Measurements from ENCODE around the gene FAF1. TPM values are rescaled to one million over a fixed set of nuclear protein-coding genes. Genes with fewer than 3 reads are reported as not detected.

Gene FAF1
- total RNA-seq, 1 donor = 49.6 TPM

DNA sequence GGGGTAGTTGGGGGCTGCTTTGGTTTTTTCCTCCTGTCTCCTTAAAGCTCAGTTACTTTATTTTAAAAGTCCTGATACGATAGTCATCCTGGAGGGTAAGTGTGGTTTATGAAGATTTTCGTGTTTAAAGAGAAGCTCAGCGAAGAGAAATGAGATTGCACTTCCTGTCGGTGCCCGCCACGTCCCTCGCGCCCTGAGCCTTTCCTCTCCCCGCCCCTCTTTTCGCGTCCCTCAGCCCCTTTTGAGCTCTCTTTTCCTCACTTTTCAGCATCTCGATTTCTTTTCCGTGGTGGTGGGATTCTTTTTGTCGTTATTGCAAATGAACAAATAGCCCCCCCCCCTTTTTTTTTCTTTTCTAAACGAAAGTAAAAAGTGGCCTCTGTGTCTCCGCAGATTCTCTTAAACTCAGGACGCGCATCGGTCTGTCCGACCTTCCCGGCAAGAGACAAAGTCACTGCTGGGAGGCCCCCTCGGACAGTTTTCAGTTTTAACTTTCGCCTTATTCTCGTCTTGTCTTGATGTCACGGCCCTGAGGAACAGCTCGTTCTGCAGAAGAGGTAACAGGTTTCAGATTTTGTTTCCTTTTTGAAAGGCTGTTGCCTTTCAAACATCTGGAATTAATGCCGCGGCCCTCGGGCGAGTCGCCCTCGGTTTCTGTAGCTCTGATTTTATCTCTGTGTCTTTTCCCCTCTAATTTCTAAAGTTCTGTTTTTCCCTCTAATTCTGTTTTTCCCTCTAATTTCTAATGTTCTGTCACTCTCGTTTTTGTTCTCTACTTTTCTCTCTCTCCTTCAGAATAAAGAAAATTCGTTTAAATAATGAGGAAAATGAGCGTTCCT lies 535.8 kb downstream of the FAF1 start:
- Histone ChIP-seq H3K4me1 (ENCODE audit: insufficient read depth, low read length) (peaks cover 31% of the 10 kb centered on the region), H3K27me3 (ENCODE audit: insufficient read depth, low read length) (peaks cover 96% of the 10 kb centered on the region), H3K4me3 (ENCODE audit: low read length) (peak overlapping the region; percentile 29), H3K9me3 (ENCODE audit: low read depth, low read length) (no peaks in the 10 kb centered on the region)

DNA sequence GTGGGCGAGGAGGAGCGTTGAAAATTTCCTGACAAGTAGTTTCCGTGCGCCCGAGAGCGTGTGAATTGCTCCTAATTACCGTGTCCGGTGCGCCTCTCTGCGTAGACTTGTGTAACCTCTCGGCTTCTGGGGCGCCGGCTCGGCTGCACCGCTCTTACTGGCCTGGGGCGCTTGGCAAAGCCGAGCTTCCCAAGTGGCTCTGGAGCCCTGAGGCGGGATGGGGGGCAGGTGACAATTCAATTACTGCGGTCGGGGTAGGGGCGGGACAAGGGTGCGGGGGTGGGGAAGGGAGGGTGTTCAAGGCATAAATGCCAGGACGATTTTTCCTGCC lies 536.4 kb downstream of the FAF1 start:
- Histone ChIP-seq H3K4me1 (ENCODE audit: insufficient read depth, low read length) (peaks cover 31% of the 10 kb centered on the region), H3K4me3 (ENCODE audit: low read length) (no peak overlapping the region), H3K27me3 (ENCODE audit: insufficient read depth, low read length) (peaks cover 93% of the 10 kb centered on the region), H3K9me3 (ENCODE audit: low read depth, low read length) (no peaks in the 10 kb centered on the region)

DNA sequence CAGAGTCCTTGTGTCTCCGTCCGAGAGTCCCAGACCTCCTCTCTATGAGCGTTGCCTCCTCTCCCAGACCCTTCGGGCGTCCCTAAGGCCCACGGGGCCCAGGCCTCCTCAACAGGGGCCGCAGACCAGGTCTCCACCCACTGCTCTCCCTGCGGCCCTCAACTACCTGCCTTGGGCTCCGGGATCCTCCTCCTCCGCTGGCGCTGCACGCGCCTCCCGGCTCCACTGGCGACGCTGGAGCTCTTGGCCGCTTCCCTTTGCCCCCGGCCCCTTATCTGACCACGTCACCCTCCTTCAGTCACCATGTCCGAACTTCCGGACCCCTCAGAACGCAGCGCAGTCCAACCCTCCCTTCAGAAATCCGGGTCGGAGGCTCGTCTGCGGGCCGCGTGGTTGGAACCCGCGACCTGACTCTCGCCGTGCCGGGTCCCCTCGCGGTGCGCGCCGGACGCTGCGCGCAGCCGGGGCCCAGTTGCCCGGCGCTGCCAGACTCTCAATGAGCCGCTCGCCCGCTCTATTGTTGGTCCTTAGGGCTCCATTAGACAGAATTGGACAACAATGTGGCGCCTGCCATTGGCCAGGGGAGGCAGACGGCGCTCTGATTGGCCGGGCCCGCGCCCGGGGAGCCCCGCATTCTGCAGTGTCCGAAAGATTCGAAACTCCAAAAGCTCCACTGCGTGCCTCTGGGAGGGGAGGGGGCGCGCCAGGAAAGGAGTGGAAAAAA lies 537.0 kb downstream of the FAF1 start, which contains the start of gene DMRTA2:
Gene DMRTA2, minus strand, starts transcription at position 498 of the 724 bp plus-strand sequence. CDS start 1,907 bp downstream, outside the sequence.
- Histone ChIP-seq H3K9me3 (ENCODE audit: low read depth, low read length) (no peaks in the 10 kb centered on the region), H3K27me3 (ENCODE audit: insufficient read depth, low read length) (peaks cover 93% of the 10 kb centered on the region), H3K4me1 (ENCODE audit: insufficient read depth, low read length) (peaks cover 31% of the 10 kb centered on the region), H3K4me3 (ENCODE audit: low read length) (peak within 1 kb of the TSS; percentile 29)

DNA sequence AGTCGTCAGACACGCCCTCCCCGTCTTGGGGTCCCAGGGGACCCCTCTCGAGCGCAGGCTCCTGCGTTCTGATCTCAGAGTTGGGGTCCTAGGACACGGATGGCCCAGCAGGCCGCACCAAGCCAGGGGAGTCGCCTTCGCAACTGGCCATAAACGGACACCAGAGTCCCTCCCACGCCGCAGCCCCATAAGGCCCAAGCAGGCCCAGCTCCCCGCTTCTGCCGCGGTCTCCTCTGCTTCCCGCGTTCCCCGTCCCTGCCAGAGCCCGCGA lies 537.5 kb downstream of the FAF1 start:
- peaks cover 93% of the 10 kb centered on the region for H3K27me3 ChIP-seq (ENCODE audit: insufficient read depth, low read length)
- H3K4me3 ChIP-seq (ENCODE audit: low read length) = no peak overlapping the region
- peaks cover 31% of the 10 kb centered on the region for H3K4me1 ChIP-seq (ENCODE audit: insufficient read depth, low read length)
- H3K9me3 ChIP-seq (ENCODE audit: low read depth, low read length) = no peaks in the 10 kb centered on the region

DNA sequence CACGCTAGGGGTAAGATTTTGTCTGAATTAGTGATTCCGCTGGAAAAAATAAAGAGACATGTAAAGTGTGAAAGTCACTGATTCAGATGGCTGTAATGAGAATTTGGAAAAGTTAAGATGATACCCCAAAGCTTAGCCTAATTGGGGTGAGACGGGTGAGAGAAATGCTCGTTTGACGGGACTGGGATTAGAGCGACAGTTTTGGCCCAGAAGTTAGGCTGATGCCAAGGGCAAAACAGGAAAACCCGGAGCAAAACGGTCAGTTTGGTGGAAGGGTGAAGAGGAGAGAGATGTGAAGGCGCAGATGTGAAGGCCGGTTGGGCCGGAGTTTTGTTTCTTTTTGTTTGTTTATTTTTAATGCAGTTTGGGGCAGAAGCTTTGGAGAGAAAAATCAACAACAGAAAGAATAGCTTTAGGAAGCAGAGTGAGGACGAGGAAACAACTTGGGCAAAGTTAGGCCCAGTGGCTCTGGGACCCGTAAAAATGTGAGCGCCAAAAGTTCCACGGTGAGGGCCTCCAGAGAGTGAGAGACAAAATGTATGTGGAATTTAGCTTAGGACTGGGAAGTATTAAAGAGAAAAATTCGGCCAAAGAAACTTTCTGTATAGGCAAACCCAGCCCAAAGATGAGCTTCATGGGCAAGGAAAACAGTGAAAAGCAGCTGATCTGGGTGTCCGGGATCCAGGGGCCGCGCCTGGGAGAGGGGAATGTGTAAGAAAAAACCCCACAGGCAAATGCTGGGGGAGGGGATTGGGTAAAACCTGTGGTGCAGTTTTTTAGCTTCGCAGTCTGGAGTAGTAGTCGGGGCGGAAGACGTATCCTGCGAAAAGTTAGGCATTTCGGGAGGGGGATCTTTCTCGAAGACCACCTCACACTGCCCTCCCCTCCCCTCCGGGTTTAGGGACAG lies 538.0 kb downstream of the FAF1 start:
- H3K4me1 ChIP-seq (ENCODE audit: insufficient read depth, low read length) = peaks cover 31% of the 10 kb centered on the region
- peaks cover 92% of the 10 kb centered on the region for H3K27me3 ChIP-seq (ENCODE audit: insufficient read depth, low read length)
- no peaks in the 10 kb centered on the region for H3K9me3 ChIP-seq (ENCODE audit: low read depth, low read length)
- H3K4me3 ChIP-seq (ENCODE audit: low read length) = no peak overlapping the region

DNA sequence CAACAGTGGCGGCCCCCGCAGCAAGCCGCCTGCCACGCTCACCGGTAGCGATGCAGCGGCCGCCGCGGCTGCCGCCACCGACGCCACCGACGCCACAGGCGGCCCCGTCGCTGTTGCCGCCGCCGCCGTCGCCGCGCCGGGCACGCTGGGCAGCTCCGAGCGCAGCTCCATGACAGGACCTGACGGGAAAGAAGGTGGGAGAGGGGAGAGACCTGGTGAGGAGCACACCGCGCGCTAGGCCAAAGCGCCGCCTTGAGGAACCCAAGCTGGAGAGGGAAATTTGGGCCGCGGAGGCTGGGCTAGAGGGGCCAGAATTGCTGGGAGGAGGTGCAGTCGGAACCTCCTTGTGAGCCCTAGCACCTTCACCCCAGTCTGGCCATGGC lies 538.7 kb downstream of the FAF1 start:
- no peak overlapping the region for H3K4me3 ChIP-seq (ENCODE audit: low read length)
- H3K9me3 ChIP-seq (ENCODE audit: low read depth, low read length) = no peaks in the 10 kb centered on the region
- peaks cover 92% of the 10 kb centered on the region for H3K27me3 ChIP-seq (ENCODE audit: insufficient read depth, low read length)
- peaks cover 31% of the 10 kb centered on the region for H3K4me1 ChIP-seq (ENCODE audit: insufficient read depth, low read length)

DNA sequence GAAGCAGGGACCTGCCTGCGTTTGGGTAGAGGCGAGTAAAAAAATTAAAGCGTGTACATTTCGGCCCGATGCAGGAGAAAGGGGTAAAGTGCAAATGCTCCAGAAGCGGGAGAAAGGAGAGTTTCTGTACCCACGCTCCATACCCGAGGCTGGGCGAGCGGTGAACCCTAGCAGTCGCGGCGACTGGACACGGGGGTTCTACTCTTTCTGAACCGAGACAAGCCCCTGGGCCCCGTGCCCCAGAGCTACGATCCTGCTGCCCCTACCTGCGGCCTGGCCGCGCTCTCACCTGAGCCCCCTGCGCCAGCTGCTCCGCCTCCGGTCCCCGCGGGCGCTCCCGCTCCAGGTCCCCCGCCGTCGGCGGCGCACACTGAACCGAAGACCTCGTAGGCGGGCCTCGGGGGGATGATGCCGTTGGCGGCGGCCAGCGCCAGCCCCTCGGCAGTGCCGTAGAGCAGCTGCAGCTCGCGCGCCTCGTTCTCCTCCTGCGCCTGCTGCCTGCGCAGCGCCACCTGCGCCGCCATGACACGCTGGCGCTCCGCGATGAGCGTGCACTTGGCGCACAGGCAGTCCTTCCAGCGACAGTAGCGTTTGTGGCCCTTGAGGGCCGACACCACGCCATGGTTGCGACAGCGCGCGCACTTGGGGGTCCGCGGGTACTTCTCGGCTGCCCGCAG lies 539.2 kb downstream of the FAF1 start:
- Histone ChIP-seq H3K4me3 (ENCODE audit: low read length) (no peak overlapping the region), H3K9me3 (ENCODE audit: low read depth, low read length) (no peaks in the 10 kb centered on the region), H3K27me3 (ENCODE audit: insufficient read depth, low read length) (peaks cover 92% of the 10 kb centered on the region), H3K4me1 (ENCODE audit: insufficient read depth, low read length) (peaks cover 31% of the 10 kb centered on the region)

DNA sequence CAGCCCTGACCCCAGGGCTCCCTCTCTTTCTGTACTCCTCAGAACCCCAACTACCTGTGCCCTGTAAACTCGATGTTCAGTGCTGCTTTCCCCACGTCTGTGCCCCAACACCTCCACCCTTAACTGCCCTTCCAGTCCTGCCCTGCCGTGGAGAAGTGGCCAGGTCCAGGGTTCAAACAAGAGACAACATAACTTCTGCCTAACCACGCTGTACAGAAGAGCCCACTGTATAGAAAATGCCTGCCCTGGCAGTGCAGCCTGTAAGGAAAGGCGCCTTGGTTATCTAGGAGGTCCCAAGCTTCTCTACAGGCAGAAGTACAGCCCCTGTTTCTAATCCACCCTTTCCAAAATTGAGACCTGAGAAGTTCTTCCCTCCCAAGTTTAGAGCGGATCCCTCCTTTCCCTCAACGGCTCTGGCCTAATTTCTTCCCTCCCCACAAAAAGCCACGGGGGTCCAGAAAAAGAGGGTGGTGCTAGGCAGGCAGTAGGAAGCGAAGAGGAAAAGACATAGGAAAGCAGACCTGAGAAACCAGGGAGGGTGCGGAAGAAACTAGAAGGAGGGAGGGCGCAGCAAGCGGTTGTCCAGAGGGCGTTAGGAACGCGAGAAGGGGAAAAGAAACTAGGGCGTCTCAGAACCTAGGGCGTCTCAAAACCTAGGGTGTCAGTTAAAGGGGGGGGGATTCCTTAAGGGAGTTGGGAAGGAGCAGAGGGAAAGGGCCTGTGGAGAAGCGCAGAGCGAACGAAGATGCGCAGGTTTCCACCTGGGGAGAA lies 540.0 kb downstream of the FAF1 start:
- Histone ChIP-seq H3K4me3 (ENCODE audit: low read length) (no peak overlapping the region), H3K4me1 (ENCODE audit: insufficient read depth, low read length) (peaks cover 25% of the 10 kb centered on the region), H3K27me3 (ENCODE audit: insufficient read depth, low read length) (peaks cover 92% of the 10 kb centered on the region), H3K9me3 (ENCODE audit: low read depth, low read length) (no peaks in the 10 kb centered on the region)

DNA sequence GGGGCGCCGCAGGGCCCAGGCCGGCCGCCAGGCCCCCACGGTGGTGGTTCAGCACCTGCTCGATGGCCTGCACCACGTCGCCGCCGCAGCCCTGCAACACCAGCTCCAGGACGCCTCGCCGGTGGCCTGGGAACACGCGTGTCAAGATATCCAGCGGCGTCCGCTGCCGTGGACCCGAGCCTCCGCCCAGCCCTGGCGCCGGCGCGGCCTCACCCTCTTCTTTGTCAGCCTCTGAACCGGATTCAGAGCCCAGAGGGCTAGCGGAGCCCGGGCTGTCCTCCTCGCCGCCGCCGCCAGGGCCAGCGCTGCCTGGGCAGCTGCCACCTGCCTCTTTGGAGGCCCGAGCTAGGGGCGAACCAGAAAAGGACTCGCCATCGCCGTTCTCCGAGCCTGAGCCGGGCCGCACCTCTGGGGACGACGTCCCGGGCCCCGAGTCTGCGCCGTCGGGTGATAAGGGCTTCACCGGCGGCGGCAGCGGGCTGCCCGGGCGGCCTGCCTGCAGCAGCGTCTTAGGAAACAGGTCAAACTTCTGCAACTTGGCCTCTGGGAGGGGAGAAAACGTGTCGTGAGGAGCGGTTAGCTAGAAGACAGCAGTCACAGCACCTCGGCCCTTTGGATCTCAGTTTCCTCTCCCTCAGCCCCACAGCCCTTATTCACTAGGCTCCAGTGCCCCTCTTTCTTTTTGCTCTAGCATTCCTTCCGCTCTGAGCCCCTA lies 540.7 kb downstream of the FAF1 start:
- Histone ChIP-seq H3K27me3 (ENCODE audit: insufficient read depth, low read length) (peaks cover 92% of the 10 kb centered on the region), H3K4me3 (ENCODE audit: low read length) (no peak overlapping the region), H3K9me3 (ENCODE audit: low read depth, low read length) (no peaks in the 10 kb centered on the region), H3K4me1 (ENCODE audit: insufficient read depth, low read length) (peaks cover 17% of the 10 kb centered on the region)

DNA sequence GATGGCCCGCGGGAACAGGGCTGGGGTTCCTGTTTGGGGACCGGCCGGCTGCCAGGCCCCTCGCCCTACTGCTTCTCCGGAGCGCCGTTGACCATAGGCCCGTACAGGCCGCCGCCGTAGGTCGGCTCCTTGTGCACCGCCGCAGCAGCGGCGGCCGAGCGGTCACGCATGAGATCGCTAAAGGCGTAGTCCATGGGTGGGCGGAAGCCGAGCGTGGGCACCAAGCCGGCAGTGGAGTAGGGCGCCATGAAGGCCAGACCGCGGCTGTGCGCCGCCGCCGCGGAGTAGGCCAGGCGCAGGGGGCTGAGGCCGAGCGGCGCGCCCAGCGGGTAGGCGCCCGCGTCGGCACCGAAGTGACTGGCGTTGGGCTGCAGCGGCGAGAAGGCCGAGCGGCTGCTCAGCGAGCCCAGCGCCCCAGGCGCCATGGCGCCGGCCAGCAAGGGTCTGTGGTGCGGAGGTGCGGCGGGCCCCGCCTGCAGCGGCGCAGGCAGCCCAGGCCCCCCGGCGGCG lies 541.4 kb downstream of the FAF1 start:
- H3K4me3 ChIP-seq (ENCODE audit: low read length) = no peak overlapping the region
- H3K4me1 ChIP-seq (ENCODE audit: insufficient read depth, low read length) = peaks cover 15% of the 10 kb centered on the region
- no peaks in the 10 kb centered on the region for H3K9me3 ChIP-seq (ENCODE audit: low read depth, low read length)
- H3K27me3 ChIP-seq (ENCODE audit: insufficient read depth, low read length) = peaks cover 93% of the 10 kb centered on the region

DNA sequence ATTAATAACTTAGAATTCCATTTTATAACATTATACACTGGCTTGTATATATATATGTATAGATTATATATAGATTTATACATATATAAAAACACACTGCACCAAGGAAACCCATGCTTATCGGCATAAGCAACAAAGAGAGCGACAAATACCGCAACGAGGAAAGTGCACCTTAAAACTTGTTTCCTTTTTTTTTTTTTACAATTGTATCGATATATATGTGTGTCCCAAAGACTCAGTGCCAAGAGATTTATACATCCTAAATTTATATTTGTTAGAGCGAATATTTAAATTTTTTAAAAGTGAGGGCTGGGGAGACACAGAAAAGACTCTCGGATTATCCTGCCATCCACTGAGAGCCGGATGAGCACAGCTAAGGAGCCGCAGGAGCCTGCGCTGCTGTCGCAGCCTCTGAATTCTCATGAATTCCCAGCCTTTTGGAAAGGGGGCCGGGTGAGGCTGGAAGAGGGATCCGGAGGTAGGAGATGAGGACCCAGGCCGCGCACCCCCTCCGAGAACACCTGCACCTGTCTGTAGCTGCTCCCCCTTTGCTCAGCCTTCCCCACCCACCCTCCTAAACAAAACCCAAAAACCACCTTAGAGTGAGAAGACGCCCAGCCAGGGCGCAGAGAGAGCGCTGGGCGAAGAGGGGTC lies 542.0 kb downstream of the FAF1 start:
- H3K27me3 ChIP-seq (ENCODE audit: insufficient read depth, low read length) = peaks cover 89% of the 10 kb centered on the region
- no peak overlapping the region for H3K4me3 ChIP-seq (ENCODE audit: low read length)
- peaks cover 9% of the 10 kb centered on the region for H3K4me1 ChIP-seq (ENCODE audit: insufficient read depth, low read length)

DNA sequence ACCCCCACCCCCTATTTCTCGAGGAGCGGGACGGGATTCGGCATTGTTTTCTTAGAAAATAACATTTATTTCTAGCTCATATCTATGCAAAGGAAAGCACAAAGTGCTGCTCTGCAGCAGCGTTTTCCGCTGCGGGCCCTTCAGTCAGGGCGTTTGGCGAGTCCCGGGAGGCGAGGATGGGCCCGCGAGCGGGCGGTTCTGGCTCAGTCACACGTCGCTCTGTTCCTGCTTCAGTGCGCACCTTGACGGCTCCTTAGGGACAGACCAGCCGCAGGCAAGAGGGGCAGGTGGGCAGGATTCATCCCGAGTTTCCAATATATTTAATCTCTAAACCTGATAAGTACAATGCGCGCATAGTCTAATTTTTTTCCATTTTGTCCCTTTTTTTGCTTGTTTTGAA lies 542.6 kb downstream of the FAF1 start:
- H3K4me1 ChIP-seq (ENCODE audit: insufficient read depth, low read length) = peaks cover 4% of the 10 kb centered on the region
- H3K27me3 ChIP-seq (ENCODE audit: insufficient read depth, low read length) = peaks cover 89% of the 10 kb centered on the region
- no peak overlapping the region for H3K4me3 ChIP-seq (ENCODE audit: low read length)
- H3K9me3 ChIP-seq (ENCODE audit: low read depth, low read length) = no peaks in the 10 kb centered on the region

More for the DNA sequence above, 542.0 kb downstream of the FAF1 start:
- H3K9me3 ChIP-seq (ENCODE audit: low read depth, low read length) = no peaks in the 10 kb centered on the region

All from mononuclear cell (primary cell).